Panc1 (cell line): ENCODE results near the gene HSPA4. TPM values are rescaled to one million over a fixed set of nuclear protein-coding genes. Genes with fewer than 3 reads are reported as not detected.
A peak's percentile ranks its signal among the peaks of the same experiment; 100 is the strongest.

Experiments used
- ATAC-seq: fragments of 200-7000 bp; cut with Tn5 transposase; 2 replicates; pipeline ENCODE4 v1.9.1; 2020; ENCODE audit warnings: mild to moderate bottlenecking, moderate library complexity
- BruUV-seq: library from RNA; stranded (reverse); fragments of 400-500 nt; replicated peaks from 2 replicates; lab custom pipeline; 2021; lab: Mats Ljungman, UMichigan
- CTCF ChIA-PET: fragments of 300-600 bp; sonication (Branson Sonifier 250); formaldehyde crosslinking; loops from one replicate; lab custom pipeline; 2022; ENCODE audit warnings: antibody characterized with exemption; lab: Charles Lee
- POLR2A ChIA-PET: fragments of 300-600 bp; sonication (Branson Sonifier 250); formaldehyde crosslinking; loops from one replicate; lab custom pipeline; 2022; ENCODE audit warnings: antibody characterized with exemption; lab: Charles Lee
- DNase-seq: peaks from one replicate; pipeline ENCODE4 v3.0.0-alpha.2; 2010; ENCODE audit warnings: low read depth, low spot score
- H3K27ac ChIP-seq: 2 replicates; pipeline ENCODE4 v1.5.1; 2011; ENCODE audit warnings: mild to moderate bottlenecking, low read length, inconsistent platforms
- H3K27me3 ChIP-seq: fragments of 200-500 bp; sonication (Bioruptor generic); 2 replicates; pipeline ENCODE4 v1.6.0; 2014; ENCODE audit warnings: low read length, inconsistent platforms; ENCODE audit not compliant: control insufficient read depth, insufficient read depth
- H3K36me3 ChIP-seq: fragments of 200-500 bp; sonication (Bioruptor generic); 2 replicates; pipeline ENCODE4 v1.5.1; 2014; ENCODE audit warnings: inconsistent platforms, mild to moderate bottlenecking, low read length, moderate library complexity; ENCODE audit not compliant: control insufficient read depth, insufficient read depth
- H3K4me1 ChIP-seq: 2 replicates; pipeline ENCODE4 v1.5.1; 2011; ENCODE audit warnings: inconsistent platforms, mild to moderate bottlenecking, low read length, moderate library complexity; ENCODE audit not compliant: control insufficient read depth, insufficient read depth
- H3K4me3 ChIP-seq, 2 experiments: 2 replicates each; pipeline ENCODE4 v1.5.1; 2011 to 2012; ENCODE audit warnings: low read depth in 2 of 2, low read length in 2 of 2, mild to moderate bottlenecking in 2 of 2, inconsistent platforms in 1 of 2, moderate library complexity in 1 of 2
- H3K9me3 ChIP-seq: fragments of 200-500 bp; sonication (Bioruptor generic); 2 replicates; pipeline ENCODE4 v1.5.1; 2014; ENCODE audit warnings: low read depth, mild to moderate bottlenecking, inconsistent platforms, low read length, moderate library complexity; ENCODE audit not compliant: control insufficient read depth, insufficient read depth
- CTCF ChIP-seq: fragments of 450-650 bp; IDR thresholded peaks from 2 replicates; pipeline ENCODE4 v1.5.1; 2017; ENCODE audit warnings: mild to moderate bottlenecking
- POLR2AphosphoS5 ChIP-seq: IDR thresholded peaks from 2 replicates; pipeline ENCODE4 v1.6.1; 2012; ENCODE audit warnings: mild to moderate bottlenecking, low read depth, low read length, moderate library complexity
- REST ChIP-seq, 2 experiments: IDR thresholded peaks; 2 replicates each; pipeline ENCODE4 v1.6.1; 2011 to 2012; ENCODE audit warnings: low read depth in 2 of 2, control low read depth in 1 of 2, low read length in 1 of 2, mild to moderate bottlenecking in 1 of 2, moderate library complexity in 1 of 2; ENCODE audit not compliant: insufficient read depth in 1 of 2
- SIN3A ChIP-seq: IDR thresholded peaks from 2 replicates; pipeline ENCODE4 v1.6.1; 2012; ENCODE audit warnings: low read depth, mild to moderate bottlenecking, low read length, moderate library complexity, borderline replicate concordance; ENCODE audit not compliant: insufficient read depth
- TCF7L2 ChIP-seq: IDR thresholded peaks from 2 replicates; pipeline ENCODE4 v1.6.1; 2011; ENCODE audit warnings: mild to moderate bottlenecking, low read depth, low read length, inconsistent platforms
- in situ Hi-C: cut with HindIII; loops from 2 replicates; pipeline ENCODE4 v1.10.0; 2016; ENCODE audit warnings: low sequenced_read_pairs, low pct_unique_long_range_greater_than_20kb
- intact Hi-C: fragments of 100-400 bp; cut with micrococcal nuclease; formaldehyde crosslinking; loops from one replicate; pipeline ENCODE4 v1.10.0; 2022; ENCODE audit not compliant: unreplicated experiment
- total RNA-seq: library from RNA; stranded (reverse); gene quantifications from one replicate; pipeline ENCODE4 v1.2.1, GENCODE V29; 2021; ENCODE audit not compliant: unreplicated experiment

Gene HSPA4
- total RNA-seq, 1 experiment from 2014 or later, result 247 TPM

GRCh38 chr5:133121080-133121479 is 69.3 kb downstream of the HSPA4 start:
- CTCF ChIA-PET, result no interaction called here

GRCh38 chr5:133121611-133122150 is 69.9 kb downstream of the HSPA4 start:
- Histone ChIP-seq H3K9me3 (no peaks in the 10 kb centered on the region), H3K4me1 (no peaks in the 10 kb centered on the region; the same call in 1 of the 2 replicates), H3K4me3 (no peak overlapping the region), H3K36me3 (no peaks in the 10 kb centered on the region), H3K27me3 (no peaks in the 10 kb centered on the region), H3K27ac (no peak overlapping the region)
- ATAC-seq, result 0 out of 2 replicates have a peak, but pooled peaks have one; percentile 12
- intact Hi-C loops (no loop called here), in situ Hi-C loops (no loop called here)
- ChIA-PET POLR2A (no interaction called here), CTCF (no interaction called here)
- TF ChIP-seq CTCF, result no peak
- TF ChIP-seq POLR2AphosphoS5, result no peak
- no peak for TF ChIP-seq SIN3A
- no peak for TF ChIP-seq REST (IDR thresholded peaks at IDR 0.05; ENCODE audit: insufficient read depth in 1 of 2, low read depth in 2 of 2, low read length in 1 of 2)
- TF ChIP-seq TCF7L2, result no peak
- no peak for DNase-seq
- BruUV-seq, result no TSS peak

More at GRCh38 chr5:133121080-133121479, 69.3 kb downstream of the HSPA4 start:
- Histone ChIP-seq H3K27ac (no peak overlapping the region), H3K36me3 (no peaks in the 10 kb centered on the region), H3K4me3 (no peak overlapping the region), H3K9me3 (no peaks in the 10 kb centered on the region), H3K27me3 (no peaks in the 10 kb centered on the region), H3K4me1 (no peaks in the 10 kb centered on the region; the same call in 1 of the 2 replicates)
- no peak for ATAC-seq
- no peak for TF ChIP-seq SIN3A
- TF ChIP-seq CTCF, result no peak
- TF ChIP-seq REST (IDR thresholded peaks at IDR 0.05; ENCODE audit: insufficient read depth in 1 of 2, low read depth in 2 of 2, low read length in 1 of 2), result no peak
- TF ChIP-seq POLR2AphosphoS5, result no peak
- intact Hi-C loops, result no loop called here
- POLR2A ChIA-PET, result no interaction called here
- DNase-seq, result no peak
- no TSS peak for BruUV-seq
- in situ Hi-C loops, result no loop called here
